KMS-11 (cell line): ENCODE measurements around the gene SLC35F3.
"Not testable (repeated sequence)": the region's sequence is repeated elsewhere in the genome, so short reads cannot be mapped to it uniquely, and the experiment has no call there.

Experiments used
- H2AFZ ChIP-seq: fragments of 200-600 bp; sonication (generic); 2 replicates; pipeline ENCODE4 v1.6.1; 2016; ENCODE audit warnings: antibody characterized with exemption, mixed run types, low read depth
- H3K27ac ChIP-seq: fragments of 200-600 bp; sonication (generic); 2 replicates; pipeline ENCODE4 v1.6.1; 2016; ENCODE audit warnings: mild to moderate bottlenecking, mixed run types
- H3K27me3 ChIP-seq: fragments of 200-600 bp; sonication (generic); 2 replicates; pipeline ENCODE4 v1.6.1; 2017; ENCODE audit warnings: mild to moderate bottlenecking, low read depth, mixed run types, moderate library complexity; ENCODE audit not compliant: insufficient read depth
- H3K36me3 ChIP-seq: fragments of 200-600 bp; sonication (generic); 2 replicates; pipeline ENCODE4 v1.6.1; 2017; ENCODE audit warnings: mild to moderate bottlenecking, mixed run types; ENCODE audit not compliant: insufficient read depth
- H3K4me1 ChIP-seq: fragments of 200-600 bp; sonication (generic); 2 replicates; pipeline ENCODE4 v1.6.1; 2016; ENCODE audit warnings: mild to moderate bottlenecking, low read depth, mixed run types; ENCODE audit not compliant: poor library complexity, severe bottlenecking
- H3K4me2 ChIP-seq: fragments of 200-600 bp; sonication (generic); 2 replicates; pipeline ENCODE4 v1.7.0; 2016; ENCODE audit warnings: mild to moderate bottlenecking, mixed run types
- H3K4me3 ChIP-seq: fragments of 200-600 bp; sonication (generic); IDR thresholded peaks from 2 replicates; pipeline ENCODE4 v1.6.1; 2017; ENCODE audit warnings: low read depth, low read length, mixed read lengths; ENCODE audit not compliant: insufficient read depth
- H3K79me2 ChIP-seq: fragments of 200-600 bp; sonication (generic); 2 replicates; pipeline ENCODE4 v1.6.1; 2016; ENCODE audit warnings: low read depth, mixed run types; ENCODE audit not compliant: insufficient read depth
- H3K9ac ChIP-seq: fragments of 200-600 bp; sonication (generic); 2 replicates; pipeline ENCODE4 v1.6.1; 2016; ENCODE audit warnings: mild to moderate bottlenecking, mixed run types
- H4K20me1 ChIP-seq: fragments of 200-600 bp; sonication (generic); 2 replicates; pipeline ENCODE4 v1.6.1; 2016; ENCODE audit warnings: mild to moderate bottlenecking, mixed run types; ENCODE audit not compliant: insufficient read depth
- TF ChIP-seq, protein P1 (sequence below): fragments of 200-600 bp; sonication (generic); conservative IDR thresholded peaks from 2 replicates; pipeline ENCODE4 v1.6.1; 2017; ENCODE audit warnings: low read depth, mild to moderate bottlenecking, antibody characterized with exemption, low read length, moderate library complexity, mixed read lengths

SLC35F3 gene

DNA sequence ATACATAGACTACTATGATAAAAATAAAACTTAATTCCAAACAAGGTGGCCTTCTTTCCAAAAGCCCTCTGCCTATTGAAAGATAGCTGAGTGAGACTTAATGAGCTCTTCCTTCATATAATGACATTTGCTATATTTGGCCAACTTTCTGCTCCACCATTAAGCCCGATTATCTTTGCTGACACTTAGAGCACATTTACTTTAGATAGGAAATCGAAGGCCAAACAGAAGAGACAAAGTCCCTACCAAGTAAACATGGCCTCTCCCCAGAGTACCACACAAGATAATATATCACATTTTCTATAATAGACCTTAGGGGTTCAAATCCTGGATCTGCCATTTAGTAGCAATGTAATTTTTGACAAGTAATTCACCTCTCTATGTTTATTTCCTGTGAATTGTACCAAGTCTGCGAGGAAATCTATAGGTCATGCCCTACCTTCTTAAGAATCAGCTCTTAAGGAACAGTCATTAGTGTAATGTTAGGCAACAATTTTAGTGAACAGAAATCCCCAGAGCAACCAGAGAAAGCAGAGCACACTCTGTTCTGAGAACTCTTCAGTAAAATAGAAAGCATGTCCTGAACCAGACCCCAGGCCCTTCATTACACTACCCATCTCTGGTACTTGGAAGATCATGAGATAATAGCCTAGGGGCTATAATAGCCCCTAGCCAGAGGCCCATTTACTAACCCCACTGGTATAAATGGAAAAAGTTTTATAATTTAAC is 451.5 kb downstream of the SLC35F3 start:
- peak overlapping the region; percentile 17; the same call in 1 of the 2 replicates for H3K4me2 ChIP-seq
- no peak overlapping the region for H3K9ac ChIP-seq
- TF ChIP-seq, protein P1, sequence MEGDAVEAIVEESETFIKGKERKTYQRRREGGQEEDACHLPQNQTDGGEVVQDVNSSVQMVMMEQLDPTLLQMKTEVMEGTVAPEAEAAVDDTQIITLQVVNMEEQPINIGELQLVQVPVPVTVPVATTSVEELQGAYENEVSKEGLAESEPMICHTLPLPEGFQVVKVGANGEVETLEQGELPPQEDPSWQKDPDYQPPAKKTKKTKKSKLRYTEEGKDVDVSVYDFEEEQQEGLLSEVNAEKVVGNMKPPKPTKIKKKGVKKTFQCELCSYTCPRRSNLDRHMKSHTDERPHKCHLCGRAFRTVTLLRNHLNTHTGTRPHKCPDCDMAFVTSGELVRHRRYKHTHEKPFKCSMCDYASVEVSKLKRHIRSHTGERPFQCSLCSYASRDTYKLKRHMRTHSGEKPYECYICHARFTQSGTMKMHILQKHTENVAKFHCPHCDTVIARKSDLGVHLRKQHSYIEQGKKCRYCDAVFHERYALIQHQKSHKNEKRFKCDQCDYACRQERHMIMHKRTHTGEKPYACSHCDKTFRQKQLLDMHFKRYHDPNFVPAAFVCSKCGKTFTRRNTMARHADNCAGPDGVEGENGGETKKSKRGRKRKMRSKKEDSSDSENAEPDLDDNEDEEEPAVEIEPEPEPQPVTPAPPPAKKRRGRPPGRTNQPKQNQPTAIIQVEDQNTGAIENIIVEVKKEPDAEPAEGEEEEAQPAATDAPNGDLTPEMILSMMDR: no peak

DNA sequence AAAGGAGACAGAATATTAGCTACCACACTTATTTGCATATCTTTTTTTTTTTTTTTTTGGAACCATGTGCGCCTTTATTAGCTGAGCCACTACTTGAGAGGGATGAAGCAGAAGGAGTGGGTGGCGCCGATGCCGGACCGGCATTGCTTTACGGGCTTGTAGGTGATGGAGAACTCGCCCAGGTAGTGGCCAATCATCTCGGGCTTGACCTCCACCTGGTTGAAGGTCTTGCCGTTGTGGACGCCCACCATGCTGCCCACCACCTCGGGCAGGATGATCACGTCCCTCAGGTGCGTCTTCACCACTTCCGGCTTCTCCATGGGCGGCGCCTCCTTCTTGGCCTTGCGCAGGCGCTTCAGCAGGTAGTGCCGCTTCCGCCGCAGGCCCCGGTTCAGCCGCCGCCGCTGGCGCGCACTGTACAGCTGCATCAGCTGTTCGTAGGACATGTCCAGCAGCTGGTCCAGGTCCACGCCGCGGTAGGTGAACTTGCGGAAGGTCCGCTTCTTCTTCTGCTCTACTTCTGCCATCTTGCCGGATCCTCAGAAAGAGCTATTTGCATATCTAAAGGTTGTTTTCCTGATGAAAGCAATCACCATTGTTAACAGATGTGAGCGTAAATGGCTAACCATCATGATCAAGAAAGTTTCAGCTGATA is 452.3 kb downstream of the SLC35F3 start:
- Histone ChIP-seq H2AFZ (peak overlapping the region; percentile 36; the same call in 1 of the 2 replicates), H3K4me2 (peak overlapping the region; percentile 17; the same call in 1 of the 2 replicates)

More for the DNA sequence above, 451.5 kb downstream of the SLC35F3 start:
- H4K20me1 ChIP-seq: no peaks in the 10 kb centered on the region
- H2AFZ ChIP-seq: peak overlapping the region; percentile 36; the same call in 1 of the 2 replicates
- no peak overlapping the region for H3K4me3 ChIP-seq
- H3K27me3 ChIP-seq: no peaks in the 10 kb centered on the region
- H3K27ac ChIP-seq: no peak overlapping the region
- no peaks in the 10 kb centered on the region for H3K4me1 ChIP-seq
- no peaks in the 10 kb centered on the region for H3K79me2 ChIP-seq
- H3K36me3 ChIP-seq: no peaks in the 10 kb centered on the region

DNA sequence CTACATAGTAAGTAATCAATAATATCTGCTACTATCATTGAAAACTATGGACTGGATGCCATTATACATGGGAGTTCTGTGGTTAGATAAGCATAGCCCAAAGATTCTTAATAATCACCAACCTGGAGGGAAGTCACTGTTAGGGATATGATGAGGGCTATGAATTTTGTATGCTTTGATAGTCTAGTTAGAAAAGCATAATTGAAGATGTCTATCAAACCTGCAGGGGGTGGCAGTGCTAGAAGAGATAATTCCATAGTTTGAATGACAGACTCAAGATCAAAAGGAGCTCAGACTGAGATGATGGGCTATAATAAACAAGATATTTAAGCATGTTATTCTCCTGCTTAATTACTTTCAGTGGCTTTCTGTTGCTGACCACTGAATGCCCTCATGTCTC is 453.4 kb downstream of the SLC35F3 start:
- Histone ChIP-seq H4K20me1 (no peaks in the 10 kb centered on the region), H3K4me2 (no peak overlapping the region), H3K36me3 (no peaks in the 10 kb centered on the region)

More for the DNA sequence above, 452.3 kb downstream of the SLC35F3 start:
- H4K20me1 ChIP-seq, H3K27ac ChIP-seq, H3K79me2 ChIP-seq, H3K4me3 ChIP-seq, H3K4me1 ChIP-seq, H3K27me3 ChIP-seq, H3K36me3 ChIP-seq: not testable (repeated sequence)
- peak overlapping the region; percentile 1; the same call in 1 of the 2 replicates for H3K9ac ChIP-seq

DNA sequence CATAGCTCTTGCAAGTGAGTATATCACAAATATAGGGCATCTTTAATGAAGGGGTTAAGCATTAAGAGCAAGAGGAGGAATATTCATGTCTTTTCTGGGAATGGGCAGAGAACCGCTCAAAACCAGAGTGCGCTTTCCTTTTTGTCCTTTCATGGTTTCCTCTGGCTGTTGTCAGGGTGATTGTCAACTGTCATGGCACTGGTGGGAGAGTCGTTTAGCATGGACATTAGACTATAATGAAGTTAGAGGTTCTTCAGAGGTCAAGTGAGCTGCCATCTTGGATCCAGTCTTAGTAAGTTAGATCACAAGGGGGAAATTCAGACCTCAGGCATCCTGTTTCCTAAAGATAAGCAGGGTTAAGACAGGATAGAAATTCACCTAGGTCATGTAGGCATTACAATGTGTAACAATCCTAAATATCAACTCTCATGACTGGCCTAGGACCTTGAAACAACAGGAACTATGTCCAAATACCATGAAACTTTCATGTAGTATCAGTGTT is 456.7 kb downstream of the SLC35F3 start:
- no peak overlapping the region for H2AFZ ChIP-seq
- H3K9ac ChIP-seq: no peak overlapping the region

More for the DNA sequence above, 453.4 kb downstream of the SLC35F3 start:
- no peaks in the 10 kb centered on the region for H3K27me3 ChIP-seq
- H3K27ac ChIP-seq: no peak overlapping the region
- TF ChIP-seq, protein P1: no peak
- no peaks in the 10 kb centered on the region for H3K4me1 ChIP-seq
- no peak overlapping the region for H3K4me3 ChIP-seq
- H3K79me2 ChIP-seq: no peaks in the 10 kb centered on the region
- H2AFZ ChIP-seq: no peak overlapping the region
- H3K9ac ChIP-seq: no peak overlapping the region

More for the DNA sequence above, 456.7 kb downstream of the SLC35F3 start:
- H3K4me3 ChIP-seq: no peak overlapping the region
- no peaks in the 10 kb centered on the region for H4K20me1 ChIP-seq
- no peaks in the 10 kb centered on the region for H3K27me3 ChIP-seq
- H3K79me2 ChIP-seq: no peaks in the 10 kb centered on the region
- H3K4me2 ChIP-seq: no peak overlapping the region
- TF ChIP-seq, protein P1: no peak
- H3K36me3 ChIP-seq: no peaks in the 10 kb centered on the region
- no peak overlapping the region for H3K27ac ChIP-seq
- no peaks in the 10 kb centered on the region for H3K4me1 ChIP-seq
